Cardiac muscle cell (in vitro differentiated cells and primary cell): ENCODE data around the gene LOXL4. TPM values are rescaled to one million over a fixed set of nuclear protein-coding genes. Genes with fewer than 3 reads are reported as not detected.

Experiments
- DNase-seq, 2 donors: peaks; one replicate each; pipeline versions ENCODE4 v3.0.0 to v3.0.0-alpha.2; 2010 to 2017; ENCODE audit warnings: low read depth in 1 of 2, low spot score in 1 of 2
- H3K27ac ChIP-seq: fragments of 200-600 bp; sonication (generic); 2 replicates; pipeline ENCODE4 v1.5.1; 2016
- H3K27me3 ChIP-seq: fragments of 200-600 bp; sonication (generic); 2 replicates; pipeline ENCODE4 v1.6.0; 2016; ENCODE audit warnings: control low read depth
- H3K36me3 ChIP-seq: fragments of 200-600 bp; sonication (generic); 2 replicates; pipeline ENCODE4 v1.5.1; 2016; ENCODE audit warnings: control low read depth
- H3K4me1 ChIP-seq: fragments of 200-600 bp; sonication (generic); 2 replicates; pipeline ENCODE4 v1.8.1; 2017; ENCODE audit warnings: low read depth, mild to moderate bottlenecking, mixed run types
- H3K4me3 ChIP-seq: fragments of 200-600 bp; sonication (generic); 2 replicates; pipeline ENCODE4 v1.5.1; 2016; ENCODE audit warnings: mild to moderate bottlenecking
- H3K9me3 ChIP-seq: fragments of 200-600 bp; sonication (generic); 2 replicates; pipeline ENCODE4 v1.5.1; 2017; ENCODE audit warnings: low read depth, mild to moderate bottlenecking, control low read depth
- CTCF ChIP-seq: IDR thresholded peaks from 2 replicates; pipeline ENCODE4 v1.5.1; 2012; ENCODE audit warnings: low read depth, mild to moderate bottlenecking, low read length
- polyA plus RNA-seq: library from polyadenylated mRNA; unstranded; fragments of >200 nt; fragmentation: Nextera tagmentation; extraction: Ambion mirVana; gene quantifications from 2 replicates; pipeline ENCODE4 v1.2.1, GENCODE V29; 2016
- total RNA-seq: library from RNA; depleted of rRNA; stranded (reverse); fragments of >200 nt; gene quantifications from 2 replicates; pipeline ENCODE4 v1.2.3, GENCODE V29; 2016

Gene LOXL4
- total and polyA plus RNA-seq, 2 experiments from 2014 or later = 3.1 to 10.9 TPM

- no peaks in the 10 kb centered on the region for H3K36me3 ChIP-seq
- H3K27me3 ChIP-seq = no peaks in the 10 kb centered on the region
- TF ChIP-seq CTCF = no peak
- DNase-seq = no peak
- H3K4me1 ChIP-seq = peaks cover 9% of the 10 kb centered on the region
- H3K4me3 ChIP-seq = no peak overlapping the region
- no peaks in the 10 kb centered on the region for H3K9me3 ChIP-seq
- H3K27ac ChIP-seq = no peak overlapping the region
These were observed 13.6 kb downstream of the LOXL4 start for GRCh38 chr10:98254234-98254974.

- TF ChIP-seq CTCF = no peak
- Histone ChIP-seq H3K4me3 (no peak overlapping the region), H3K27me3 (no peaks in the 10 kb centered on the region), H3K9me3 (no peaks in the 10 kb centered on the region), H3K27ac (no peak overlapping the region), H3K4me1 (peaks cover 9% of the 10 kb centered on the region), H3K36me3 (no peaks in the 10 kb centered on the region)
- no peak for DNase-seq
These were observed 14.5 kb downstream of the LOXL4 start for GRCh38 chr10:98253499-98253898.

- H3K36me3 ChIP-seq = no peaks in the 10 kb centered on the region
- no peak for TF ChIP-seq CTCF
- peaks cover 9% of the 10 kb centered on the region for H3K4me1 ChIP-seq
- no peak overlapping the region for H3K4me3 ChIP-seq
- H3K27me3 ChIP-seq = no peaks in the 10 kb centered on the region
- H3K27ac ChIP-seq = no peak overlapping the region
- no peaks in the 10 kb centered on the region for H3K9me3 ChIP-seq
- DNase-seq = no peak
These were observed 15.5 kb downstream of the LOXL4 start for GRCh38 chr10:98252464-98252863.

- no peak for TF ChIP-seq CTCF
- H3K36me3 ChIP-seq = no peaks in the 10 kb centered on the region
- no peak for DNase-seq
- H3K27ac ChIP-seq = no peak overlapping the region
- H3K4me3 ChIP-seq = no peak overlapping the region
- peaks cover 9% of the 10 kb centered on the region for H3K4me1 ChIP-seq
- no peaks in the 10 kb centered on the region for H3K9me3 ChIP-seq
- no peaks in the 10 kb centered on the region for H3K27me3 ChIP-seq
These were observed 16.6 kb downstream of the LOXL4 start for GRCh38 chr10:98251399-98251798.

- H3K27me3 ChIP-seq = no peaks in the 10 kb centered on the region
- TF ChIP-seq CTCF = no peak
- no peak overlapping the region for H3K27ac ChIP-seq
- H3K4me1 ChIP-seq = peaks cover 9% of the 10 kb centered on the region
- DNase-seq = no peak
- peaks cover 13% of the 10 kb centered on the region for H3K36me3 ChIP-seq
- no peak overlapping the region for H3K4me3 ChIP-seq
- no peaks in the 10 kb centered on the region for H3K9me3 ChIP-seq
These were observed 18.9 kb downstream of the LOXL4 start for GRCh38 chr10:98249134-98249533.
